ENCODE measurements around the gene NYNRIN.
"Not testable (repeated sequence)": the region's sequence is repeated elsewhere in the genome, so short reads cannot be mapped to it uniquely, and the experiment has no call there.

NYNRIN gene

DNA sequence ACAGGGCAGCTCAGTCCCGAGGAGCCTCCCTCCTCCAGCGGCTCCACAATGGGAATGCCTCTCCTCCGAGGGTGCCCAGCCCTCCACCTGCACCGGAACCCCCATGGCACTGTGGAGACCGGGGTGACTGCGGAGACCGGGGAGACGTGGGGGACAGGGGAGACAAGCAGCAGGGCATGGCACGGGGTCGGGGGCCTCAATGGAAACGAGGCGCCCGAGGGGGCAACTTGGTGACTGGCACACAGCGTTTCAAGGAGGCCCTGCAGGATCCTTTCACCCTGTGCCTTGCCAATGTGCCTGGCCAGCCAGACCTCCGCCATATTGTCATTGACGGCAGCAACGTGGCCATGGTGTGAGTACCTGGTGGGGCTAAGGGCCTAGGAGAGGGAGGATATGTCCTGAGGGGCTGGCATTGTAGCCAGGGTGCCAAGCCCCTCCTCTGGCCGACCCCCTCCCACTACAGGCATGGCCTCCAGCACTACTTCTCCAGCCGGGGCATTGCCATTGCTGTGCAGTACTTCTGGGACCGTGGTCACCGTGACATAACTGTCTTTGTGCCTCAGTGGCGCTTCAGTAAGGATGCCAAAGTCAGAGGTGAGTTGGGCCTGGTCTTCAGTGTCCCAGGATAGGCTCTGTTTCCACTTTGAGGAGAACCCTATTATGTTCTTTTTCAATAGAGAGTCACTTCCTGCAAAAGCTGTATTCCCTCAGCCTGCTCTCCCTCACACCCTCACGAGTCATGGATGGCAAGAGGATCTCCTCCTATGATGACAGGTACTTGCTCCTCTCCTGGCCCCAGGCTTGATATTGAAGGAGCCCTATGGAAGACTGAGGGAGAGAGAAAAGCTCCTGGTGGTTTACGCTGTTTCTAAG is 33.7 kb downstream of the NYNRIN start:
- DNase-seq, result no peak

DNA sequence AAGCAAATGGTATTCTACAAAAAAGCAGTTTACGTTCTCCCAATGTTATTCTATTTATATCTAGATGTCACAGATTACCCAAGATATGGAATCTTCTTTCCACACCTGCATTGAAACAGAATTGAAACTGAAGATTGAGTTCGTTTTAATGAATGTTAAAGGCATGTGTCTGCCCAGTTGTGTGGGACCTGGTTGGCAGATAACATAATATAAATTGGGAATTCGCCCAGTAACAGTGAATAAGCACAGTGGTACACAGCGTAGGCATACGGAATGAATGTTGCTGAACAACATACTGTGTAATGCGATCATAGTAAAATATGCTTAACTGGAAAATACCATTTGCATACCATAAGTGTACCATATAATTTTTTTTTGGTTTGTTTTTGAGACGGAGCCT is 35.2 kb downstream of the NYNRIN start:
- DNase-seq, result no peak

DNA sequence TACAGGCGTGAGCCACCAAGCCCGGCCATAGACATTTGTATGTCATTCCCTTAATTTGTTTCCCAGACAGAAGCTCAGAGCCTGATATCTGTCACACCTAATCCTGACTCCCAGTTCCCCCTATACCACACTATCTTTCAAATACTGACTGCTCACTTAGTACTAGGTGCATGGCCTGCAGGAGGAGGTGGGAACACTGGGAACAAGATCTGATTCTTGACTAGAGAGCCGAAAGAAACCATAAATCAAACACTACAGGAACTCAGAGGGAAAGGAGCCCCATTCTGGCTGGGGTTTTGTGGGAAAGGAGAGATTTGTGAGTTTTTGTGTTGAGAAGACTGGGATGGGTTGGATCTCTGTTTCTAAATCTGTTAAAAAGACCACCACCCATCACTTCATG is 35.9 kb downstream of the NYNRIN start:
- no peak for DNase-seq

DNA sequence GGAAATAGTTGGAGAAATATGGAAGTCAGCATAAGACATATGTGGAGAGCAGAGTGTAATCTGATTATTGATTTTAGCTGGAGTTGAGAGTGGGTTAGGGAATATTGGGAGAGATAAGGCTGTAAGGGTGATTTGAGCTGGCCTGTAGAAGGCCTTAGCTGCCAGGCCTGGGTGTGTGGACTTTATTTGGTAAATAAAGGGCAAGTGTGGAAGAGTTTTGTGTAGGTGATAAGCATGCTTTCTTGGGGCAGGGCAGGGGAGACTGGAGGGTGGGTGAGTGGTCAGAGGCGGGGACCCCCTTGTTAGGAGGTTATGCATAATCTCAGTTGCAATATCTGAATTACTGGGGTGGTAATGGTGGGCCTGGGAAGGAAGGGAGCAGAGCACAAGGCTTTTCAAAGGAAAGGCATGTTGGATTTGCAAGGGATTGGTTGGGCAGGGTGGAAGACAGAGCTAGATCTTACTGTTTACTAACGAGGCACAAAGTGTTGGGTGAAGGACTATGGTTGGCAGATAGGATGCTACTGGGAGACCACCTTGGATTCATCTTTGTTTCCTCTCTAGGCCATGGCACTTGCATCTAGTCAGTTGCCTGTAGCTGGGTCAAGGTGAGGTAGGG is 36.5 kb downstream of the NYNRIN start:
- no peak for DNase-seq

DNA sequence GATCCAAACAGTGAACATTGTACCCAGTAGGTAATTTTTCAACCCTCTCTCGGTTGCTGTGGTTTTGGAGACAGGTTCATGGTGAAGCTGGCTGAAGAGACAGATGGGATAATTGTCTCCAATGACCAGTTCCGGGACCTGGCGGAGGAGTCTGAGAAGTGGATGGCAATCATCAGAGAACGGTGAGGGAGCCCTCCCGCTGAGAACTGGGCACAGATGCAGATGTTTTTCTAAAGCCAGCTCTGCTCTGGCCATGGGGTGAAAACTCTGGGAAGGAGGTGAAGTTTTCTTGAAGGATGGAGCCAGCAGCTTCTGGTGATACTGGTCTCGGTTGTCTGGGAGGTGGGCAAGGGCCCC is 37.2 kb downstream of the NYNRIN start:
- no peak for DNase-seq

DNA sequence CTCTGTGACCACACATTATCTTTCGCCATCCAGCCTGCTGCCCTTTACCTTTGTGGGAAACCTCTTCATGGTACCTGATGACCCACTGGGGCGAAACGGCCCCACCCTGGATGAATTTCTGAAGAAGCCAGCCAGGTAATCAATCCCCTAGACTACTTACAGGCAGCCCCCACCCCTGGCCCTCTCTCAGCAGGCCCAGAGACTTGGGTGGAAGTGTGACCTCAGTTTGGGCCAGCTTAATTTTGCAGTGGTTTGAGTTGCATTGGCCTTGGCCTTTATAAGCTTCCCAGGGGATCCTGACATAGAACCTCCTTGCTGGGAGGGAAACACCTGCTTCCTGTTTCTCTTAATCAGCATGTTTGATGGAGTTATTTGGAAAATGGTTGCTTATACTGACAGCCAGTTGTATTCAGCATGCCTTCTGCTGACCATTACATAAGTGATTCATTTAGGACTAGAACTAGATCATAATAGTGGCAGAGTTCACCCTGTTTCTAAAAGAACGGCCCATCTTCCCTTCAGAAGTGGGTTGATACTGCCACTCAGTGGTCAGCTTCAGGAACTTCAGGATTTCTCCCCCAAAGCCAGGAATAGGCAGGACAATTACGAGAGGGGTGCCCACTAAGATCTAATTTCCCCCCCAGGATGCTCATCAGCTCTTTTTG is 37.7 kb downstream of the NYNRIN start:
- no peak for DNase-seq

DNA sequence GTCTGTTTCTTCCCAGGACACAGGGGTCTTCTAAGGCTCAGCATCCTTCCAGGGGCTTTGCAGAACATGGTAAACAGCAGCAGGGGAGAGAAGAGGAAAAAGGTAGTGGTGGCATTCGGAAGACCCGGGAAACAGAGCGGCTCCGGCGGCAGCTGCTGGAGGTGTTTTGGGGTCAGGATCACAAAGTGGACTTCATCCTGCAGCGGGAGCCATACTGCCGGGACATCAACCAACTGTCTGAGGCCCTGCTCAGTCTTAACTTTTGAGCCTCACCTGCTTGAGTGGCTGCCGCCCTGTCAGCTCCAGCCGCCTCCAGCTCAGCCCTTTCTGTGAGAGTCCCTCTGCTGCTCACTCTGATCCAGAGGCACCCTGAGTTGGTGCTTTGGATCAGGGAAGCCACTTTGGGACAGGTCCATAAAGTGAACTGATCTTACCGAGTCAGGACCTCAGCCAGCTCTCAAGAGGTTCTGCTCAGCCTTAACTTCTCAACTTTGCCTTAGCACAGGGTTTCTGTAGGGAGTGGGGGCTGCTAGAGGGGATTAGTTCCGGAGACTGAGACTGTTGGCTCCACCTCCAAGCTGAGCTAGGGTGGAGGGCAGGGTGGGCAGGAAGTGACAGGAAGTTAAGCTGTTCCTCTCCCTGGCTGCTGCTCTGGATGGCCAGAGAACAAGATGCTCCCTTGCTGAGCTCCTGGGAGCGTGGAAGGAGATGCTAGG is 38.4 kb downstream of the NYNRIN start:
- DNase-seq, result no peak

DNA sequence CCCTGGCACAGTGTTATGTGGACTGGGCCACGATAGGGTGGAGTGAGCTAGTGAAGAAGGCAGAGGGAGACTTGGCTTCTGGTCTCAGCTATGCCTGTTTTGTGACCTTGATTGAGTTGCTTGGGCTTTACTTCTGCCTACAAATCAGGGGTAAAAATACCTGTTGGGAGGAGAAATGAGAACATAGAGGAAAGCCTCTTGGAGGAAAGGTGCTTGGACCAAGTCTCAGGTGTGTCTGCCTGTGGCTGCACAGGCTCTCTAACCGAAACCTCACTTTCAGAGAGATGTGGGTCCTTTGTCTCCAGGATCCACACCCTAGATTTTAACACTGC is 38.9 kb downstream of the NYNRIN start:
- DNase-seq, result no peak

DNA sequence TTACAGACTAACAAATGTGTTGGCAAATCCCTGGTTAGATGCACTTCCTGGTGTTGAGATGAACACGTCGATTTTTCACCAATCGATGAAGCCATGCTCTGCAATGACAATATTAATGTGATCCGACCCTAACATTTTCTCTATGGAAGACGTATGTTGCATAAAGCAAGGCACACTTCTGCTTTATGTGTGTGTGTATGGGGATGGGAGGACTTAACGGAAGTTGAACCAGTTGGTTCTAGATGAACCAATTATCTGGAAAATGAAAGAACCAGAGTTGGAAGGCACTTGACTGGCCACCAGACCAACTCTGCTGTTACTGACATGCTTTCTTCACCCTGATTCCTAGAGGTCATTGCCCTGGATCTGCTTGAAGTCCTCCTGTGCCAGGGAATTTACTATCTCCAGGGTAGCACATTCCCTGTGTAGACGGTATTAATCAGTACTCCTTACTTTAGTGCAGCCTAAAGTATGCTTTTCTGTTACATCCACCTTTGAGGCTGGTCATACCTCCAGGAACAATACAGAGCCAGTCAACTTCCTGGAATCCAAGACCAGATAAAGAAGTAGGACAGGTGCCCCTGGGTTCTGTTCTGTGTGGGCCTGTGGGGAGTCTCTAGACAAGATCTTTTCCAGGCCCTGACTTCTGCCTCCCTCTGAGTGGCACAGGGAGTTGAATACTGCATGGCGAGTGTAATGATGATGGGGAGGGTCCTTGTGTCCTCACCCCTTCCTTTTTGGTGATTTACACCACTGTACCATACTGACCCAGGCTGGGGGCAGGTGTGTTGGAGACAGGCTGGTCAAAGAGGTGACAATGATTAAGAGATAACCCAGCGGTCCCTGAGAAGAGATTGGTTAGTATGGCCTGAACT is 39.7 kb downstream of the NYNRIN start:
- no peak for DNase-seq

DNA sequence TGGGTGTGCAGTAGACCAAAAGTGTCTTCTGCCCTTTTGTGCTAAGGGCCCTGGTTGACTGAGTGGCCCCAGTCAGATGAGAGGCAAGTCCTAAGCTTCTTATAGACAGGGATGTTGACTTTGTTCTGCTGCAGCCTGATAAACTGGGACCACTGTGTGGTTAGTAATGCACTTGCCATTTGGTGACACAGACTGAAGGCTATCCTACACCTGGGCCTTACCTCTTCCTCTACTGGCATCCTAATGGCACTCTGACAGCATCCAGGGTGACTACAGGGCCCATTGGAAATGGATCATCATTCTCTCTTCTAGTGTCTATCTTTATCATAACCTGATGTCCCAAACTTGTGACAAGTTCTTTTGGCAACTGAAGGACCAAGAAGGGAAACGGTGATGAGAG is 40.5 kb downstream of the NYNRIN start:
- no peak for DNase-seq

DNA sequence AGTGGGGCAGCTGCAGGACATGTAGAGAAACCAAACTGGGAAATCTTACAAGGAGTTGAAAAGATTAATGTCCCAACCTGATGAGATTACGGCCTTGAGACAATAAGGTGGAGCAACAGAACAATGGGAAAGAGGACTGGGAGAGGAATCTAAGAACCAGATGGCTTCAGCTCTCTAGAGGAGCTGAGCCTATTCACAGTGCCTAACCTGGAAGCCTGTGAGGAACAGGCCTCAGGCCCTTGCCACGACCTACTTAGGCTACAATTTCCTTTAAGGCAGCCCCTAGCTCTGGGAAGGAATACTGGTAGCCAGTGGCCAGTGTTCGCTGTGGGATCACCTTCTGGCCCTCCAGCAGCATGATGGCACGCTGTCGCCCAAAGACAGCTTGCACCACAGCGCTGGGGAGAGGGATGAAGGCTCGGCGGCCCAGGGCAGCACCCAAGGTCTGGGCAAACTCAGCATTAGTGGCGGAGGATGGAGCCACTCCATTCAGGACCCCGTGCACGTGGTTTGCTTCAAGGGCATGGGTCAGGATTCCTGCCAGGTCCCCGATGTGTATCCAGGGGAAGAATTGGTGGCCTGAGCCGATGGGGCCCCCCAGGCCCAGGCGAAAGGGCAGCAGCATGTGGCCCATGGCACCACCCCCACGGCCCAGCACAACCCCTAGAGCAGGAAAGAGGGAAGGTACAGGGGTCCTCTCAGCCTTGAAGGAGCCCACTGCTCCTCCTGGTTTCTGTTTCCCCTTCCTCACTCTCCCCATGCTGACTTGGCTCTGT is 41.2 kb downstream of the NYNRIN start:
- DNase-seq, result no peak

DNA sequence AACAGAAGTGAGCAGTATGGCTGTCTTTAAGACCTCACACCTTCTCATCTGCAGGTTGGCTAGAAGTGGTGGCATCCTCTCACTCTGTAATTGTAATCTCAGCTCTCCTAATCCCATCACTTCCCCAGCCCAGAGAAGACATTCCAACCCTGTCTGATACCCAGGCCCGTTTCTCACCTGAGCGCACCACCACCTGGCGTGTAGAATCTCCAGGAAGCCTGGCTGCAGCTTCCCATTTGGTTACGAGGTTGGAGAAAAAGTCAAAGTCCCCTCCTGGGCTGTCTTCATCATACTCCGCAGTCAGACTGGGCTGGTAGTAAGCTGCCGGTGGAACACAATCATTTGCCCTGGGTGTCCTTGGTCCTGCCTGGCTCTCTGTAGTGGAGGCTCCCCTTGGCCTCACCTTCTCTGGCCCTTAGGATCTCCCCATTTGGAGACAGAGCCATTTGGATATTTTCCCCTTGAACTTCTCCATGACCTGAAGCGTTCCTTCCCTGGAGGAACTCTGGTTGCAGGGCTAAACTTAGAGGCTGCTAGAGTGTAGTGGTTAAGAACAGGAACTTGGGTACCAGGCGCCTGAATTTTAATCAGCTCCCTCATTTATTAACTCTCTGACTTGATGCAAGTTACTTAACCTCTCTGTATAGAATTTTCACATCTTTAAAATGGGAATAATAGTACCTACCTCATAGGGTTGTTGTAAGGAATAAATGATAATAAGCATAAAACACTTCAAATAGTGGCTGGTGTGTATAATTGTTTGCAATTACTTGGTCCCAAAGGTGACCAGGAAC is 42.0 kb downstream of the NYNRIN start:
- no peak for DNase-seq

DNA sequence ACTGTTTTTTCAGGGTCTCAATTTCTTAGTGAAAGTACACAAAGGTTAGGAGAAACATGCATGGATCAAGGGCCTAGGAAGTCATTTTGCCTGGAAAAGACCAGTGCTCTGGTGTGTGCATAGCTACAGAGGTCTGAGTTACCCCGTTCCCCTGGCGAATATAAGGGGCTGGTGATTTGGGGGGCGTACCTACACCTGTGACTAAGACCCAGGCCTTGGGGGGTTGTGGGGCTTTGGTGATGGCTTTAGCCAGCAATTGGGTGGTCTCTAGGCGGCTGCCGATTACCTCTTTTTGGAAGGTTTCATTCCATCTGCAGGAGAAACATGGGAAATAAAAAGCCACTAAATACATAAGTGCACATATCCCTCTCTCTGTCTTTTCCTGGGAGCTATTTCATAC is 42.7 kb downstream of the NYNRIN start:
- DNase-seq, result no peak

DNA sequence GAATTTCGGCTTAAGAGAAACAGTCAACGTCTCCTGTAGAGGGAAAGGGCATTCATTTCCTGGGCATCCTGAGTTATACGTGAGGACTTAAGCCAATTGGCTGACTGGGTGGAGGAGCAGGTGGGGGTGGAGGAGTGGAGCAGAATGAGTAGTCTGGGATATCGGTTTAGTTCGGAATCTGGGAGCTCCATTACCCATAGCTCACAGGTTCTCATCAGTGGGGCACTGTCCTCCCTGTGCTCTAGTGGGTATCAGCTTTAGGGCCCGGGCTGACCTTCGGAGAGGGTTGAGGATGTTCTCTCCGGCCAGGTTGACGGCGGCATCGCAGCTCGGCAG is 43.1 kb downstream of the NYNRIN start:
- DNase-seq, result no peak

DNA sequence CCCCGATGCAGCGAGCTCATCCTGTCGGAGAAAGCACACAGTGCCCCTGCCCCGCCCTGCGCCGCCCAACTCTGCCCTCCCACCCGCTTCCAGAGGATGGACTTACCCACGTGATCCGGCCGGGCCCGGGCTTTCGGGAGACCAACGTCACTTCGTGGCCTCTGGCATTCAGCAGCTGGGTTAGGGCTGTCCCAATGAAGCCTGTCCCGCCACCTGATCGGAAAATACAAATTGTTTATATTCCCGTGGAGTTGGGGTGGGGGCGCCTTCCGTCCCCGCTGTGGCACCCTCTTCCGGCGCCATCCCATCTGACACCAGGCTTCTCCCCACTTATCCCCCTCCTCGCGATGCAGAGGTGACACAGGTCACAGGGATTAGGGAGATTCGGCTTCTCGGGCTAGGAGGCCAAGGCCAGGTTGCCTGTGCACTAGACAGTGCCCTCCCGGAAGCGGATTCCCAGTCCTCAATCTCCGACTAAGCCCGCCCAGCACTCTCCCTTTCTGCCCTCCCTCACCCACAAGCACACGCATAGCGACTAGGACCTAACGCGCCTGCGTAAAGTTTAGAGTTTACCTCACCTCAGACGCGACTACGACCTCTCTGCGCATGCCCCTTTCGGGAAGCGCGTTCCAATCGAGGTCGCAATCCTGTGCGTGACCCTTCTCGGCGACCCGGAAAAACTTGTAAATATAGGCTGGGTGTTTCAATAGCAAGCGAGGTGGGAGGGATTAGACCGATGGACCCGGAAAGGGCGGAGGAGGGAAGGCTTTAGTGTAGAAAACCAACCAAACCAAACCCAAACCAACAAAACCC is 43.6 kb downstream of the NYNRIN start, which contains the start of gene SDR39U1:
Gene SDR39U1 (minus strand): TSS at position 537 of the 813 bp plus-strand sequence. CDS start 7 bp downstream, at position 530.
- peak; percentile 92 for DNase-seq

DNA sequence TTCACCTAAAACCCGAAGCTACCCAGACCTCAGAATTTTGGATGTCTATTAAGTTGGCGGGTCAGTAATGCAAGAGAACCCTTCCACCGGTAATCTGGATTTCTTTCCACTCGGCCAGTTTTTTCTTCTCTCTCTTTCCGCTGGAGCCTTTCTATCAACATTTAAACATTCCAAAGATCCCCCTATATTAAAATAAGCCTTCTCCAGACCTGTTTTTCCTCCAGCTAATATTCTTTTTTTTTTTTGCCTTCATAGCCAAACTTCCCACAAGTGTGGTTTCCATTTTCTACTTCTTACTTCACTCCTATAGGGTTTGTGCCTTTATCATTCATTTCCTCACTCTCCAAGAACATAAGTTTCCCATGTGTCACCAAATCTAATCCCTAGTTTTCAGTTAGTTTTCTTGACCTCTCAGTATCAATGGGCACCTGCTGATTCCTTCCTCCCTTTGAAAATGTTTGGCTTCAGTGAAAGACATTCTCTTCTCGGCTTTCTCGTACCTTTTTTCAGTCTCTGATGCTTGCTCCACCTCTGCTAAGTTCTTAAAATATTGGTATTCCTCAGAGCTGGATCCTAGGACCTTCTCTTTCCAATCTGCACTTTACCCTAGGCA is 44.4 kb downstream of the NYNRIN start:
- DNase-seq, result no peak

DNA sequence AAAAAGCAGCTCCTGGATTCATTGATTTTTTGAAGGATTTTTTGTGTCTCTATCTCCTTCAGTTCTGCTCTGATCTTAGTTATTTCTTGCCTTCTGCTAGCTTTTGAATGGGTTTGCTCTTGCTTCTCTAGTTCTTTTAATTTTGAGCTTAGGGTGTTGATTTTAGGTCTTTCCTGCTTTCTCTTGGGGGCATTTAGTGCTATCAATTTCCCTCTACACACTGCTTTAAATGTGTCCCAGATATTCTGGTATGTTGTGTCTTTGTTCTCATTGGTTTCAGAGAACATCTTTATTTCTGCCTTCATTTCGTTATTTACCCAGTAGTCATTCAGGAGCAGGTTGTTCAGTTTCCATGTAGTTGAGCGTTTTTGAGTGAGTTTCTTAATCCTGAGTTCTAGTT is 52.0 kb downstream of the NYNRIN start:
- not testable (repeated sequence) for DNase-seq

DNA sequence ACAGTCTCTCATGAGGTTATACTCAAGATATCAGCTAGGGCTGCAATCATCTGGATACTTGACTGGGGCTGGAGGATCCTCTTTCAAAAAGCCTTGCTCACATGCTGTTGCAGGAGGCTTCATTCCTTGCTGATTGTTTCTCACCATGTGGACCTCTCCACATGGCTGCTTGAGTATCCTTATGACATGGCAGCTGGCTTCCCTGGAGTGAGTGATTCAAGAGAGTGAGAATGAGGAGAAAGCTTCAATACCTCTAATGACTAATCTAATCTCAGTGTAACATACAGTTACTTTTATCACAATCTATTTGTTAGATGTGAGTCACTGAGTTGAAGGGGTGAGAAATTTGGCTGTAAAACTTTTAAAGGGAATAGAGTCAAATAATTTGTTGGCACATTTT is 58.2 kb downstream of the NYNRIN start:
- DNase-seq, result no peak

DNA sequence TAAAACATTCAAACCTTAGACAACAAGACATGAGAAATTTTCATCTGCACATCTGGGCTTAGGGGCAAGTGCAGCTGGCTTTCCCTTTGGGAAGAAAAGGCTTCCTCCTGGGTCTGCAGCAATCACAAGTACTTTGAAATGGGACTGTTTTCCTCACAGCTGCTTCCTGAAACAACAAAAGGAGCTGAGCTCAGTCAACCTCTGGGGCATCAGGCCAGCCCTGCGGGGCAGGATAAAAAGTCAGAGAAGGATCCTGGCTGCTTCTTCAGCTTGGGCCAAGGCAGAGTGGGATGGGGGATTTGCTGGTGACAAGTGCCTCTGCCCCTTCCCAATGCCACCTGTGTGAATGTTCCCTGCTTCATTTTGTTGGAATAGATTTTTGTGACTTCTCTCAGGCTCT is 59.9 kb downstream of the NYNRIN start:
- DNase-seq, result no peak

DNA sequence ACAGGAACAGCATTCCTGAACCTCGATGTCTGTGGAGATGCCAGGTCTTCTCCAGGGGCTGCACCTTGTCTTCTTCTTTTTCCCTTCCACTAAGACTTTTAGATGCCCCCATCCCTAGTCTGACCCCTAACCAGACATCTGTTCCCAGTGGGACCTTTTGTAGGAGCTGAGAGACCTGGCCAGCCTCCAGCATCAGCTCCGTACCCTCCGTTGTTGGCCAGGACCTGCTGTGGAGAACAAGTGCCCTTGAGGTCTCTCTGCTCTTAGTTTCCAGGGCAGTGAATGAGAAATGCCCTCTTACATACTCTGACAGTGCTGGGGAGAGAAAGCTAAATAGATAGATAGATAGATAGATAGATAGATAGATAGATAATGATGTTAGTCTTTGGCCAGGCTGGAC is 60.5 kb downstream of the NYNRIN start:
- no peak for DNase-seq

Data from activated CD8-positive, alpha-beta memory T cell treated with anti-CD3 and anti-CD28 coated beads, Interleukin-2, amount 50 U/mL, for 4 hours (primary cell).